HEK293T (cell line): ENCODE results near the gene CHMP4B.

ENCODE experiments used
- CTCF ChIA-PET: fragments of 350-600 bp; formaldehyde crosslinking; extraction: SDS; loops from one replicate; lab custom pipeline; 2021; ENCODE audit warnings: antibody characterized with exemption, inconsistent platforms; lab: Yijun Ruan, JAX
- POLR2A ChIA-PET: fragments of 350-600 bp; formaldehyde crosslinking; extraction: SDS; loops from one replicate; lab custom pipeline; 2020; ENCODE audit warnings: antibody characterized with exemption, inconsistent platforms; lab: Yijun Ruan, JAX
- DNase-seq: peaks from one replicate; pipeline ENCODE4 v3.0.0; 2012; ENCODE audit warnings: mixed read lengths; ENCODE audit errors: extremely low spot score
- ARNT ChIP-seq: fragments of 450-650 bp; IDR thresholded peaks from 2 replicates; pipeline ENCODE4 v1.6.1; 2017; ENCODE audit warnings: mild to moderate bottlenecking
- BHLHE40 ChIP-seq: fragments of 450-650 bp; IDR thresholded peaks from 2 replicates; pipeline ENCODE4 v1.6.1; 2016; ENCODE audit warnings: mild to moderate bottlenecking, moderate library complexity, borderline replicate concordance
- CTBP1 ChIP-seq: fragments of 450-650 bp; IDR thresholded peaks from 2 replicates; pipeline ENCODE4 v1.6.1; 2016; ENCODE audit warnings: borderline replicate concordance
- ELF4 ChIP-seq: fragments of 450-650 bp; IDR thresholded peaks from 2 replicates; pipeline ENCODE4 v1.6.1; 2017; ENCODE audit warnings: antibody characterized with exemption
- FOXA1 ChIP-seq: fragments of 450-650 bp; IDR thresholded peaks from 2 replicates; pipeline ENCODE4 v1.6.1; 2016; ENCODE audit warnings: mild to moderate bottlenecking
- FOXK2 ChIP-seq: fragments of 450-650 bp; IDR thresholded peaks from 2 replicates; pipeline ENCODE4 v1.6.1; 2016; ENCODE audit warnings: mild to moderate bottlenecking
- FOXM1 ChIP-seq: fragments of 450-650 bp; IDR thresholded peaks from 2 replicates; pipeline ENCODE4 v1.6.1; 2017; ENCODE audit warnings: mild to moderate bottlenecking, borderline replicate concordance
- HDGF ChIP-seq: fragments of 450-650 bp; IDR thresholded peaks from 2 replicates; pipeline ENCODE4 v1.6.1; 2017; ENCODE audit warnings: antibody characterized with exemption, borderline replicate concordance
- L3MBTL2 ChIP-seq: fragments of 450-650 bp; conservative IDR thresholded peaks from 2 replicates; pipeline ENCODE4 v1.6.1; 2016; ENCODE audit warnings: mild to moderate bottlenecking
- LEF1 ChIP-seq: fragments of 450-650 bp; IDR thresholded peaks from 2 replicates; pipeline ENCODE4 v1.6.1; 2017; ENCODE audit warnings: mild to moderate bottlenecking, borderline replicate concordance
- NFRKB ChIP-seq: fragments of 450-650 bp; IDR thresholded peaks from 2 replicates; pipeline ENCODE4 v1.6.1; 2016; ENCODE audit warnings: mild to moderate bottlenecking, moderate library complexity
- PKNOX1 ChIP-seq: fragments of 450-650 bp; IDR thresholded peaks from 2 replicates; pipeline ENCODE4 v1.6.1; 2016
- SP1 ChIP-seq: fragments of 450-650 bp; IDR thresholded peaks from 2 replicates; pipeline ENCODE4 v1.6.1; 2017
- SUZ12 ChIP-seq: fragments of 450-650 bp; IDR thresholded peaks from 2 replicates; pipeline ENCODE4 v1.6.1; 2016; ENCODE audit warnings: mild to moderate bottlenecking
- TARDBP ChIP-seq: fragments of 450-650 bp; IDR thresholded peaks from 2 replicates; pipeline ENCODE4 v1.6.1; 2016
- ZNF384 ChIP-seq: fragments of 450-650 bp; IDR thresholded peaks from 2 replicates; pipeline ENCODE4 v1.6.1; 2016

The CHMP4B gene

GRCh38 chr20:33866398-33867100, 55.4 kb downstream of the CHMP4B start:
- POLR2A ChIA-PET, result no interaction called here
- no peak for DNase-seq
- TF ChIP-seq ZNF384 (no peak), ARNT (no peak), PKNOX1 (no peak), HDGF (no peak), BHLHE40 (no peak), SP1 (no peak), CTBP1 (no peak), LEF1 (no peak), ELF4 (no peak)
- CTCF ChIA-PET, result no interaction called here

- no peak for TF ChIP-seq BHLHE40
- TF ChIP-seq SP1, result no peak
- no peak for TF ChIP-seq PKNOX1
- no peak for TF ChIP-seq LEF1
- no peak for TF ChIP-seq SUZ12
- no peak for TF ChIP-seq FOXA1
- no peak for TF ChIP-seq TARDBP
- TF ChIP-seq ELF4, result no peak
- no peak for TF ChIP-seq FOXM1
- TF ChIP-seq L3MBTL2, result no peak
- no peak for TF ChIP-seq NFRKB
- DNase-seq, result no peak
- CTCF ChIA-PET, result interaction anchor here (0.5 kb wide), 1 partner anchor 116 kb away, joined by 3 read pairs; no protein-coding TSS in a partner anchor
- POLR2A ChIA-PET, result no interaction called here
Observed at GRCh38 chr20:33868042-33868441, 56.9 kb downstream of the CHMP4B start.

- TF ChIP-seq L3MBTL2, result no peak
- no peak for TF ChIP-seq PKNOX1
- TF ChIP-seq ZNF384, result no peak
- TF ChIP-seq HDGF, result no peak
- no peak for TF ChIP-seq NFRKB
- no peak for DNase-seq
- ChIA-PET CTCF (no interaction called here), POLR2A (no interaction called here)
Observed at GRCh38 chr20:33868595-33868994, 57.4 kb downstream of the CHMP4B start.

GRCh38 chr20:33869283-33869682, 58.1 kb downstream of the CHMP4B start:
- ChIA-PET POLR2A (no interaction called here), CTCF (no interaction called here)
- no peak for DNase-seq
- TF ChIP-seq BHLHE40, result no peak
- TF ChIP-seq ELF4, result no peak
- no peak for TF ChIP-seq FOXK2
- no peak for TF ChIP-seq ARNT
- no peak for TF ChIP-seq LEF1
- no peak for TF ChIP-seq NFRKB
- no peak for TF ChIP-seq CTBP1
- no peak for TF ChIP-seq HDGF
- TF ChIP-seq TARDBP, result no peak
- TF ChIP-seq FOXM1, result no peak
- TF ChIP-seq SUZ12, result no peak
- no peak for TF ChIP-seq SP1

- POLR2A ChIA-PET, result no interaction called here
- DNase-seq, result no peak
- CTCF ChIA-PET, result interaction anchor here (1.1 kb wide), 1 partner anchor 198 kb away, joined by 6 read pairs; no protein-coding TSS in a partner anchor
- TF ChIP-seq CTBP1 (no peak), FOXK2 (no peak), ELF4 (no peak), FOXM1 (no peak), NFRKB (no peak), TARDBP (no peak), BHLHE40 (no peak), PKNOX1 (no peak), ZNF384 (no peak), FOXA1 (no peak), ARNT (no peak), SP1 (no peak), SUZ12 (no peak), LEF1 (no peak), HDGF (no peak), L3MBTL2 (no peak)
Observed at GRCh38 chr20:33871362-33871761, 60.2 kb downstream of the CHMP4B start.
